GM21526 (cell line): ENCODE data around the gene SGCE.
A peak's percentile ranks its signal among the peaks of the same experiment; 100 is the strongest.

Experiments used
- ATAC-seq: cut with Tn5 transposase; IDR thresholded peaks from one replicate; pipeline ENCODE4 v1.9.1; 2021; ENCODE audit warnings: moderate library complexity; ENCODE audit not compliant: unreplicated experiment, low FRiP score

The SGCE gene

GRCh38 chr7:94632338-94633013 lies 23.5 kb downstream of the SGCE start:
- no peak for ATAC-seq

DNA sequence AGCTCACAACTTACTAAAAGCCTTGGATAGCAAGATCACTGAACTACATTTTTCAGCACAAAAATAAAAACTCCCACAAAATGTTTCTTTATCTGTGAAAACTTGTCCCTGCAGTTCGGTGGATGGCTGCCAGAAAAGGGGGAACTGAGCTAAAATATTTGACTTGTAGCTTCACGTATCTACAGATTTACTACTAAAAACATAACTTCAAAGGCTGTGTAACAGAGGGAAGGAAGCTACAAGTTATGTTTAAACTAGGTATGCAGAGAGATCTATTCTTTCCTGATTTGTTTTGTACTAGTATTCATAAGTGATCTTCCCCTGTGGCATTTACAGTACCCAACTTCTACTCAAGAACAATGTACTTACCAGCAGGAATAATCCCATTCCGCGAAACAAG lies 25.1 kb downstream of the SGCE start:
- no peak for ATAC-seq

DNA sequence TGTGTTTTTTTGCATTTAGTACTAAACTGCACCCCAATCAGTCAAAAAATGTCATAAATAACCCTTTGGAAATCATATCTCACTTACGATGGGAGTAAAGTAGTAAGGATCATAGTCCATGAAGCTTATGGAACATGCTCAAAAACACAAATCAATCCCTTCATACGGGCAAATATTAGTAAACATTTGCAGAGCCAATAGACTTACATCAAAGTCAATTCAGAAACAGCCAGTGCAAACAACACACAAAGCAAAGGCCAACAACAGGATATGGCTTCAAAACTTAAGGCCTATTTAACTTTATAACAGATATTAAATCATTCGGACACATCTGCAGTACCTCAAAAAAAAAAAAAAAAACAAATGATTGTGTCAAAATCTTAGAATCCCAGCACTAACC lies 32.1 kb downstream of the SGCE start:
- ATAC-seq = no peak

- peak; percentile 3 for ATAC-seq
These were observed 34.8 kb downstream of the SGCE start for GRCh38 chr7:94621120-94621519.

DNA sequence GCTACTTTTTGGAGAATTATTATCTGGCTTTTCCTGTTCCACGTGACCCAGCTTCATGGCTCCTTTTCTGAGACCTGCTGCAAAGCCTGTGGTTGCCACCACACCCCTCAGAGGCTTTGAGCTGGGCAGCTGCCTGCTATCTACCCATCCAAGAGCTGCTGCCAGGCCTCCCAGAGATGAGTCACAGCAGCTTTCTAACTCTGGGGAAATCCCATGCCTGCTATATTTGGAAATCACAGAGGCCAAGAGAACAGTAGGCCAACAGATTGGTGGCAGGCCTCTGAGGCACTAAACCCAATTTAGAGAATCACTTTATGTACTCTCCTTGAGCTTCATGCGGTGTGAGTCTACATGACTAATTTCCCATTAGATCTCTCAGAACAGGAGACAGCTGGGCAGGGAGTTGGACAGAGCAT lies 35.2 kb downstream of the SGCE start:
- peak; percentile 95 for ATAC-seq

- ATAC-seq = no peak
These were observed 37.8 kb downstream of the SGCE start for GRCh38 chr7:94618126-94618525.

DNA sequence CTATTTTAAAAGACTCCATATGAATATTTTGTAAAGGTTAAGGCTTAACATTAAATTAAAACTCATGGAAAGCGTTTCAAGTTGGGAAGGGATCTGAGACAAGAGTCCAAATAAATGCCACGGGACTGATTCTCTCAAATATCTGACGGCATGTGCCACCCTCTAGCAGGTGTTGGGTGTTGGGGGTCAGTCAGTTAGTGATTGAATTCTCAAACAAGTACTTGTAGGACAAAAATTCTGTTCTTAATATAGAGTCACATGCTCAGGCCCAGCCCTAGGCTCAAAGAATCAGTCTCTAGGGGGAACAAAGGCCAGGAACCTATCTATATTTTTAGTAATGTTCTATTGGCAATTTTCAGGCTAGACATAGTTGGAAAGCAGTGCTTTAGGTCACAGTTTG lies 39.1 kb downstream of the SGCE start:
- no peak for ATAC-seq

GRCh38 chr7:94615666-94616065 lies 40.3 kb downstream of the SGCE start:
- ATAC-seq = no peak

- ATAC-seq = no peak
These were observed 43.3 kb downstream of the SGCE start for GRCh38 chr7:94612661-94613060.

DNA sequence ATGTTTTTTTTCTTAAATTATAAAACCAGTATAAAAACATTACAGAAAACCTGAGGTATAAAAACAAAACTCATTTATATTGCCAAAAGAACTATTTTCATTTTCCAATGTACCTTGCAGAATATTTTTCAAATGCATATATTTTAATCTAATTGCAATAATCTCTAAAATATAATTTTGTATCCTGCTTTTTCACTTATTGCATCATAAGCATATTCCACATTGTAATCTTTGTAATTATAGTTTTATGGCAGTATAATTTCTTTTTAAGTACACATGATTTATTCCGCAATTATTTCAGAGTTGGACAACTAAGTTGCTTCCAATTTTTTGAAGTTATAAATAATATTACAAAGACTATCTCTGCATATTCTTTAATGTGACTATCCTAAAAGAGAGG lies 43.7 kb downstream of the SGCE start:
- no peak for ATAC-seq

DNA sequence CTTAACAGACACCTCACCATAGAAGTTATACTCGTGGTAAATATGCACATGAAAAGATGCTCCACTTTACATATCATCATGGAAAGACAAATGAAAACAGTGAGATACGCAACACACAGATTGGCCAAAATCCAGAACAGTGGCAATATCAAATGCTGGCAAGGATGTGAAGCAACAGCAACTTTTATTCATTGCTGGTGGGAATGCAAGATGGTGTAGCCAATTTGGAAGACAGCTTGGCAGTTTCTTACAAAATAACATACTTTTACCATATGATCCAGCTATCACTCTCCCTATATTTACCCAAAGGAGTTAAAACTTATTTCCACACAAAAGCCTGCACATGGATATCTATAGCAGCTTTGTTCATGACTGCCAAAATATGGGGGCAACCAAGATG lies 46.4 kb downstream of the SGCE start:
- ATAC-seq = no peak

- ATAC-seq = peak; percentile 68
These were observed 50.9 kb downstream of the SGCE start for GRCh38 chr7:94605031-94605430.

DNA sequence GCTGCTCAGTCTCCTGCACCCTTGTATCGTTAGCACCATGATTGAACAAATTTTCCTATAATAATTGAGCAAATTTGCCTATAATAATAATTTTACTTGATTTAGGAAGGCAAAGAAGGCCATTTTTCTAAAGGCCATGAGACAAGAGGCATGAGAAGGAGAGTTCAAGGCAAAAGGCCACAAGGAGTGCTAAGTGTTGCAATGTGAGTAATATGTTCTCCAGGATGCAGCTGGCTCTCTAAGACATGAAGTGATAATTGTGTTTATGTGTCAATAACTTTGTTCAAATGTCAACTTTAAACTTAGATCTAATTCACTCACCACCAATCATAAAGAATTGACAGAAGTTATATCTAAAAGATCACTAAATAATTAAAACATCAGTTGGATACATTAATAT lies 53.8 kb downstream of the SGCE start:
- ATAC-seq = no peak

DNA sequence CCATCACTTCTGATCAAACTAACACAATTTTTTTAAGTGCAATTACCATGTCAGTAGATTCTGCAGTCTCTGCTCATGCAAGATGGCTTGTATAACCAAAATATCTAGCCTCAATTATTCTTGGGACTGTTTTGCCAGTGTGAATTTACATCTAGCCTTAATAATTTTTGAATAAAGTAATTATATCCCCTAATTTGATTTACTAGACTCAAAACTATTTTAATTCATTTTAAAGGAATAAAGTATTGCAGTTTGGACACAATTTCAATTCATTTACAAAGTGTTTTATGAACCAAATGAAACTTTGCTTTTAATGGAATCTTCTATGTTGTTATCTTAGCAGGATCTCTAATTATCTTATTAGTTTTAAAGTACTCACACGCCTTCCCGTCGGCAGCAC lies 55.7 kb downstream of the SGCE start:
- no peak for ATAC-seq

DNA sequence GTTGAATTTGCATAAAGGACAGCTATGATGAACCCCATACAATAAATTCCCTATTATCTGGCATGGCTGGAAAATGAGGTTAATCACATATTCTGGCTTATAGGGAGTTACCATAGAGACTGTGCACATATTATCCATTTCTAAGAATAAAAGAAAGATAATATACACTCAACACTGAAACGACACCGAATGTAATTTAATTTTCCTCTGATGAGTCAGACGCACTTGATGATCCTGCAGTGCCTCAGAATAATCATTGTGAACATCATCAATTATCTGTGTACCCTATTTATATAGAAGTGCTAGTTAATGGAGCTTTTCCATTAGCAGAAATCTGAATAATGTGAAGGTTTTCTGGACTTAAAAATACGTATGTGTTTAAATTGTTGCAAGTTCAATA lies 60.2 kb downstream of the SGCE start:
- ATAC-seq = no peak

DNA sequence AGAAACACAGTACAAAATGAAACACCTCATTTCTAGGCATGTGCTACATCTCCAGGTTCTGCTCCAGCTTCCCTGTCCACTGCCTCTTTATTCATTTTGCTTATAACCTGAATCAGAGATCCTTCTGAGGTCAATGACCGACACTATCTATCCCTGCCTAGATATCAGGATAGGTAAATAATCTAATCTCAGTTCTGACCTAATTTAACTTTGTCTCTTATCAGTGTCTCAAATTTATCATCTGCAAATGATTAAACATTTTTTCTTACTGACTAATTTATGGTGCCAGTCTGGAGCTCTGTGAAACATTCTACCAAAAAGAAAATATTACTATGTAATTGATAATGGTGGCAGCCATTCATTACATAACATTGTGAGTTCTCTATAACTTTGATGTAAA lies 61.1 kb downstream of the SGCE start:
- no peak for ATAC-seq

DNA sequence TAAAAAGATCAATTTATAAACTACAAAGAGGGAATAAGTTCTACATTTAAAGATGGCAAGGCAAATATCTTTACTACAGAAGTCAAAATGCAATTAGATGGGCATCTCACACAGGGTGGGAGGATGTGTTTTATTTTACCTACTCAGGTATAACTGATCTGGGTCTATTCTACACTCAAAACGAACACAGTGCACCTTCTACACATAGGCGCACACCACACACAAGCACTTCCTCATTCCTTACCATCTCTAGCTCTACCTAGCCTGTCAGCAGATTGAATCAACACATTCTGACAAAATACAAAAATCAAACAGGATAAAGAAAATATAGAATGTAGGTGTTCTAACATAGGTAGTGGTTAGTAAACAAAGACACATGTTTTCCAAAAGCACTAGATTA lies 64.8 kb downstream of the SGCE start:
- no peak for ATAC-seq

DNA sequence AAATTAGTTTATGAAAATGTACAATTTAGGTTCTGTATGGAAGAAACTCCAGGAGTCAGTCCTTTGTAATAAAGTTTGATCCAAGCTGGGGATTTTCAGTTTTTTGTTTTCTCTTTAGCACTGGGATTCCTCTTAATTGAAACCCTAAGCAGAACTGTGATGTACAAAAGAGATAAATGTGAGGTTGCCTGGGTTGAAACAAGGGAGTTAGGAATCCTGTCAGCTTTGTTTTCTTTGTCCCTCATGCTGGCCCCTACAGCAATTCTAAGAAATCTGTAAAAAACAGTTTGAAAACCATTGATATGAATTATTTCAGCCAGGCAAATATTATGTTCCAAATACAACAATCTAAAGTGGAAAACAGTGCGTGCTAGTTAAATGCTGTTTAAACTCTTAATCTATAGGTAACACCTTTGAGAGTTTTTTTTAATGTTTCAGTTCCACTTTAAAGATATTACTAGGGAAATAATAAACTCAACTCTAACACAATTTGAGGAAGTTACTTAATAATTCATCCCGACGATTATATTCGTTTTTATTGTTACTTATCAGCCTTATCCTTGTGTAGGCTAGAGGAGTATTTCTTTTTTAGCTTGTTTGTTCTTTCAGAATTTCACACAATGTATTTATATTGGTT lies 65.3 kb downstream of the SGCE start:
- ATAC-seq = no peak

GRCh38 chr7:94588075-94588474 lies 67.9 kb downstream of the SGCE start:
- no peak for ATAC-seq

GRCh38 chr7:94584113-94584512 lies 71.8 kb downstream of the SGCE start:
- no peak for ATAC-seq

- no peak for ATAC-seq
These were observed 75.3 kb downstream of the SGCE start for GRCh38 chr7:94580601-94581000.

DNA sequence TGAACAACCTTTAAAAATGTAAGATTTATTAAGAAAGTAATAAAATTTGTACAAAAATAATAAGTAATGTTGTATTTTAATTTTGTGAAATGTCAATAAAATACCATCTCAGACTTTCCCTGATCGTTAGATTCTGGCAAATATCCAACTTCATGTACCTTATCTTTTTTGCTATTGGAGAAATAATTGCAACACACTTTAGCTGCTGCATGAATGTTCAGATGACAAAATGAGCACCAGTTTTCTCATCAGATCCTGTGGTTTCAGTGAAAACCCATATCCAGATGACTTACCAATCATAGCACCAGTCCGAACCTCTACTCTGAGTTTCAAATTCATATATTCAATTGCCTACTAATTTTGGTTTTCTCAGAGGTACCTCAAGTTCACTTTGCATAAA lies 76.5 kb downstream of the SGCE start:
- no peak for ATAC-seq

- ATAC-seq = no peak
These were observed 77.3 kb downstream of the SGCE start for GRCh38 chr7:94578614-94579013.
